Measurements from ENCODE around the gene WIPI1. TPM values are rescaled to one million over a fixed set of nuclear protein-coding genes. Genes with fewer than 3 reads are reported as not detected.

WIPI1 gene
- polyA plus RNA-seq, 1 donor (not counting 4 experiments of a cell fraction or from before 2014, with no cell fraction given) = 49.4 TPM

DNA sequence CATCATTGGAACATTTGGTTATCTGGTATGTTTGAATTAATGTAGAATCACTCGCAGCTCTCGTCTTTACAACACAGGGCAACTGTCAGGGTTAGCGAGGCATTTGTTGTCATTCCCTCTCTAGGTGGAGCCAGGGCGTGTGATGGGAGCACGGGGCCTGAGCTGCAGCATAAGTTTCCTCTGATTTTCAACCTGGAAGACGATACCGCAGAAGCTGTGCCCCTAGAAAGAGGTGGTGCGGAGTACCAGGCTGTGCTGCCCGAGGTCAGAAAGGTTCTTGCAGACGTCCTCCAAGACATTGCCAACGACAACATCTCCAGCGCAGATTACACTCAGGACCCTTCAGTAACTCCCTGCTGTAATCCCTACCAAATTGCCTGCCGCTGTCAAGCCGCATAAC lies 37.2 kb downstream of the WIPI1 start:
- no peak overlapping the region for H3K4me2 ChIP-seq (ENCODE audit: control insufficient read depth, extremely low read depth, insufficient read depth, low read depth, low read length)
- peaks cover 0 to 5% of the 10 kb centered on the region in 2 experiments for H3K36me3 ChIP-seq (ENCODE audit: control insufficient read depth in 2 of 2, extremely low read depth in 1 of 2, insufficient read depth in 2 of 2, low read length in 2 of 2)

GRCh38 chr17:68418876-68419275 lies 38.4 kb downstream of the WIPI1 start:
- Histone ChIP-seq H3K9ac (ENCODE audit: control insufficient read depth, extremely low read depth, insufficient read depth, low read length) (no peak overlapping the region), H2AFZ (ENCODE audit: control insufficient read depth, low read length) (no peak overlapping the region), H3K27ac (ENCODE audit: control insufficient read depth, insufficient read depth, low read length) (no peak overlapping the region), H3K36me3 (ENCODE audit: control insufficient read depth in 2 of 2, extremely low read depth in 1 of 2, insufficient read depth in 2 of 2, low read length in 2 of 2) (peaks cover 0 to 5% of the 10 kb centered on the region in 2 experiments), H4K20me1 (ENCODE audit: control insufficient read depth, extremely low read depth, insufficient read depth, low read length) (no peaks in the 10 kb centered on the region), H3K4me3 (ENCODE audit: control insufficient read depth in 2 of 3, extremely low read depth in 1 of 3, insufficient read depth in 2 of 3, low read depth in 1 of 3, low read length in 3 of 3) (no peak overlapping the region), H3K79me2 (ENCODE audit: control insufficient read depth, insufficient read depth, low read length) (no peaks in the 10 kb centered on the region), H3K9me3 (ENCODE audit: control insufficient read depth, low read depth, low read length) (no peaks in the 10 kb centered on the region), H3K4me2 (ENCODE audit: control insufficient read depth, extremely low read depth, insufficient read depth, low read depth, low read length) (no peak overlapping the region), H3K9me1 (ENCODE audit: control insufficient read depth, extremely low read depth, insufficient read depth, low read length) (no peaks in the 10 kb centered on the region), H3K27me3 (ENCODE audit: control insufficient read depth, extremely low read depth, insufficient read depth, low read length) (no peaks in the 10 kb centered on the region), H3K4me1 (ENCODE audit: control insufficient read depth, extremely low read depth, insufficient read depth, low read length) (no peaks in the 10 kb centered on the region)
- no peak for TF ChIP-seq EZH2 (IDR thresholded peaks at IDR 0.05; ENCODE audit: low read length)
- no peak for TF ChIP-seq CTCF (optimal IDR thresholded peaks at IDR 0.05 in 1 of 3, IDR thresholded peaks at IDR 0.05 in 1 of 3, conservative IDR thresholded peaks at IDR 0.05 in 1 of 3; ENCODE audit: extremely low read depth in 1 of 3, insufficient read depth in 2 of 3, low read length in 3 of 3)
- DNase-seq (ENCODE audit: low read depth, low spot score) (no peak), FAIRE-seq (no peak)
- dilution Hi-C loops (cut with MboI; ENCODE audit: extremely low pct_ligation_motif_present, low sequenced_read_pairs) = no loop called here

More for the DNA sequence above, 37.2 kb downstream of the WIPI1 start:
- H3K79me2 ChIP-seq (ENCODE audit: control insufficient read depth, insufficient read depth, low read length) = no peaks in the 10 kb centered on the region
- H3K27me3 ChIP-seq (ENCODE audit: control insufficient read depth, extremely low read depth, insufficient read depth, low read length) = no peaks in the 10 kb centered on the region
- no peaks in the 10 kb centered on the region for H4K20me1 ChIP-seq (ENCODE audit: control insufficient read depth, extremely low read depth, insufficient read depth, low read length)
- no peak overlapping the region for H2AFZ ChIP-seq (ENCODE audit: control insufficient read depth, low read length)
- dilution Hi-C loops (cut with MboI; ENCODE audit: extremely low pct_ligation_motif_present, low sequenced_read_pairs) = no loop called here
- H3K9me3 ChIP-seq (ENCODE audit: control insufficient read depth, low read depth, low read length) = no peaks in the 10 kb centered on the region
- no peak overlapping the region for H3K27ac ChIP-seq (ENCODE audit: control insufficient read depth, insufficient read depth, low read length)
- no peaks in the 10 kb centered on the region for H3K4me1 ChIP-seq (ENCODE audit: control insufficient read depth, extremely low read depth, insufficient read depth, low read length)
- TF ChIP-seq EZH2 (IDR thresholded peaks at IDR 0.05; ENCODE audit: low read length) = no peak
- no peak for TF ChIP-seq CTCF (optimal IDR thresholded peaks at IDR 0.05 in 1 of 3, IDR thresholded peaks at IDR 0.05 in 1 of 3, conservative IDR thresholded peaks at IDR 0.05 in 1 of 3; ENCODE audit: extremely low read depth in 1 of 3, insufficient read depth in 2 of 3, low read length in 3 of 3)
- no peak for FAIRE-seq
- no peaks in the 10 kb centered on the region for H3K9me1 ChIP-seq (ENCODE audit: control insufficient read depth, extremely low read depth, insufficient read depth, low read length)
- no peak for DNase-seq (ENCODE audit: low read depth, low spot score)
- H3K4me3 ChIP-seq (ENCODE audit: control insufficient read depth in 2 of 3, extremely low read depth in 1 of 3, insufficient read depth in 2 of 3, low read depth in 1 of 3, low read length in 3 of 3) = no peak overlapping the region
- H3K9ac ChIP-seq (ENCODE audit: control insufficient read depth, extremely low read depth, insufficient read depth, low read length) = no peak overlapping the region

Data from keratinocyte (primary cell).